Smooth muscle cell (in vitro differentiated cells): ENCODE measurements around the gene ARRB1. TPM values are rescaled to one million over a fixed set of nuclear protein-coding genes. Genes with fewer than 3 reads are reported as not detected.
"Not testable (repeated sequence)": the region's sequence is repeated elsewhere in the genome, so short reads cannot be mapped to it uniquely, and the experiment has no call there.

Source experiments
- DNase-seq: peaks from one replicate; lab custom pipeline; 2025; ENCODE audit not compliant: unreplicated experiment; lab: John Stamatoyannopoulos, UW
- H2AFZ ChIP-seq: fragments of 200-600 bp; sonication (generic); 2 replicates; pipeline ENCODE4 v1.6.0; 2016; ENCODE audit warnings: antibody characterized with exemption, low read depth, mild to moderate bottlenecking
- H3F3A ChIP-seq: fragments of 200-600 bp; sonication (generic); 2 replicates; pipeline ENCODE4 v1.6.0; 2017; ENCODE audit warnings: antibody characterized with exemption, low read depth
- H3K27ac ChIP-seq: fragments of 200-600 bp; sonication (generic); 2 replicates; pipeline ENCODE4 v1.5.1; 2016; ENCODE audit warnings: low read depth, mild to moderate bottlenecking
- H3K27me3 ChIP-seq: fragments of 200-600 bp; sonication (generic); 2 replicates; pipeline ENCODE4 v1.6.1; 2016; ENCODE audit warnings: low read depth, mild to moderate bottlenecking
- H3K36me3 ChIP-seq: fragments of 200-600 bp; sonication (generic); 2 replicates; pipeline ENCODE4 v1.5.1; 2016; ENCODE audit warnings: low read depth
- H3K4me1 ChIP-seq: fragments of 200-600 bp; sonication (generic); 2 replicates; pipeline ENCODE4 v1.5.1; 2016; ENCODE audit warnings: low read depth
- H3K4me2 ChIP-seq: fragments of 200-600 bp; sonication (generic); 2 replicates; pipeline ENCODE4 v1.6.0; 2016; ENCODE audit warnings: mild to moderate bottlenecking
- H3K4me3 ChIP-seq: fragments of 200-600 bp; sonication (generic); 2 replicates; pipeline ENCODE4 v1.5.1; 2016; ENCODE audit warnings: mild to moderate bottlenecking
- H3K79me2 ChIP-seq: fragments of 200-600 bp; sonication (generic); 2 replicates; pipeline ENCODE4 v1.6.0; 2016; ENCODE audit warnings: low read depth, mild to moderate bottlenecking
- H3K9ac ChIP-seq: fragments of 200-600 bp; sonication (generic); 2 replicates; pipeline ENCODE4 v1.6.0; 2016; ENCODE audit warnings: low read depth
- H3K9me3 ChIP-seq: fragments of 200-600 bp; sonication (generic); replicated peaks from 2 replicates; pipeline ENCODE4 v1.5.1; 2016; ENCODE audit warnings: low read depth
- H4K20me1 ChIP-seq: fragments of 200-600 bp; sonication (generic); 2 replicates; pipeline ENCODE4 v1.6.0; 2016; ENCODE audit warnings: low read depth
- WGBS: methylation state at CpG from one replicate; pipeline ENCODE4 v1.1.7; 2016; ENCODE audit warnings: low lambda C conversion rate; 5-methylcytosine and 5-hydroxymethylcytosine counted together
- polyA plus RNA-seq: library from polyadenylated mRNA; unstranded; fragments of >200 nt; fragmentation: Nextera tagmentation; extraction: Ambion mirVana; gene quantifications from 2 replicates; pipeline ENCODE4 v1.2.1, GENCODE V29; 2016
- total RNA-seq: library from RNA; depleted of rRNA; stranded (reverse); fragments of >200 nt; gene quantifications from 2 replicates; pipeline ENCODE4 v1.2.3, GENCODE V29; 2014
- TF ChIP-seq, protein P1 (sequence below): fragments of 200-600 bp; sonication (generic); IDR thresholded peaks from 2 replicates; pipeline ENCODE4 v1.5.1; 2017; ENCODE audit warnings: borderline replicate concordance, mild to moderate bottlenecking, antibody characterized with exemption; ENCODE audit not compliant: insufficient read depth, poor library complexity, severe bottlenecking

ARRB1 gene
- total and polyA plus RNA-seq, 2 experiments from 2014 or later = 4.6 to 16.9 TPM

DNA sequence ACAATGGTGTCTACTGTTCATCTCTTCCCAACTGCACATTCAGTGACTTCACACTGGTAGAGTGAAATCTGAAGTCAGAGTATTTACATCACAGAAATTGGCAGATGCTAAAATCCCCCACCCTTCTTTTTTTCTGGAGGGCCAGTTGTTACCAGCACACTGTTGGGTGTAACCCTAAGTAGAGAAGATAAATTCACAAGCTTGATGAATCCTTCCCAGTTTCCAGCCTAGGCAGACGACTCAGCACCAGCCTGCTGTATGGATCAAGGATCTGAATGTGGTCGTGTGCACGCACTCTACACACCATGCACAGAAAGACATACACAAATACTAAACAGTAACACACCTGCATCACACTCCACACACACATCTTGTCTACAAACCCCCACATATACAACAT, 46.0 kb downstream of the ARRB1 start:
- no peak overlapping the region for H3K4me2 ChIP-seq
- H3F3A ChIP-seq = no peaks in the 10 kb centered on the region
- TF ChIP-seq, protein P1, sequence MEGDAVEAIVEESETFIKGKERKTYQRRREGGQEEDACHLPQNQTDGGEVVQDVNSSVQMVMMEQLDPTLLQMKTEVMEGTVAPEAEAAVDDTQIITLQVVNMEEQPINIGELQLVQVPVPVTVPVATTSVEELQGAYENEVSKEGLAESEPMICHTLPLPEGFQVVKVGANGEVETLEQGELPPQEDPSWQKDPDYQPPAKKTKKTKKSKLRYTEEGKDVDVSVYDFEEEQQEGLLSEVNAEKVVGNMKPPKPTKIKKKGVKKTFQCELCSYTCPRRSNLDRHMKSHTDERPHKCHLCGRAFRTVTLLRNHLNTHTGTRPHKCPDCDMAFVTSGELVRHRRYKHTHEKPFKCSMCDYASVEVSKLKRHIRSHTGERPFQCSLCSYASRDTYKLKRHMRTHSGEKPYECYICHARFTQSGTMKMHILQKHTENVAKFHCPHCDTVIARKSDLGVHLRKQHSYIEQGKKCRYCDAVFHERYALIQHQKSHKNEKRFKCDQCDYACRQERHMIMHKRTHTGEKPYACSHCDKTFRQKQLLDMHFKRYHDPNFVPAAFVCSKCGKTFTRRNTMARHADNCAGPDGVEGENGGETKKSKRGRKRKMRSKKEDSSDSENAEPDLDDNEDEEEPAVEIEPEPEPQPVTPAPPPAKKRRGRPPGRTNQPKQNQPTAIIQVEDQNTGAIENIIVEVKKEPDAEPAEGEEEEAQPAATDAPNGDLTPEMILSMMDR = no peak
- H3K4me3 ChIP-seq = no peak overlapping the region
- H2AFZ ChIP-seq = no peak overlapping the region
- no peaks in the 10 kb centered on the region for H3K79me2 ChIP-seq
- peaks cover 41% of the 10 kb centered on the region for H4K20me1 ChIP-seq
- no peaks in the 10 kb centered on the region for H3K9me3 ChIP-seq
- no peak for DNase-seq
- no peaks in the 10 kb centered on the region for H3K4me1 ChIP-seq
- H3K27ac ChIP-seq = no peak overlapping the region
- H3K9ac ChIP-seq = no peak overlapping the region
- H3K36me3 ChIP-seq = no peaks in the 10 kb centered on the region
- 78% methylated on average over 3 of the region's 3 CpGs for WGBS
- no peaks in the 10 kb centered on the region for H3K27me3 ChIP-seq

DNA sequence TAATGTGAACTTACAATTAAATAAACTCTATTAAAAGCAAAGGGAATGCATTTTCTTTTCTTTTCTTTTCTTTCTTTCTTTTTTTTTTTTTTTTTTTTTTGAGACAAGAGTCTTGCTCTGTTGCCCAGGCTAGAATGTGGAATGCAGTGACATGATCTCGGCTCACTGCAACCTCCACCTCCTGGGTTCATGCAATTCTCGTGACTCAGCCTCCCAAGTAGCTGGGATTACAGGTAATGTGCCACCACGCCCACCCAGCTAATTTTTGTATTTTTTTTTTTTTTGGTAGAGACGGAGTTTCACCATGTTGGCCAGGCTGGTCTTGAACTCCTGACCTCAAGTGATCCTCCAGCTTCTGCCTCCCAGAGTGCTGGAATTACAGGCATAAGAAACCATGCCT, 46.5 kb downstream of the ARRB1 start:
- H3K27me3 ChIP-seq, H3K9me3 ChIP-seq, H3K79me2 ChIP-seq, DNase-seq, H2AFZ ChIP-seq, H3F3A ChIP-seq, H3K9ac ChIP-seq, H3K4me2 ChIP-seq, H3K36me3 ChIP-seq, H3K4me3 ChIP-seq, H3K4me1 ChIP-seq, H3K27ac ChIP-seq: not testable (repeated sequence)
- WGBS = 75% methylated on average over 4 of the region's 4 CpGs
- peaks cover 41% of the 10 kb centered on the region for H4K20me1 ChIP-seq

DNA sequence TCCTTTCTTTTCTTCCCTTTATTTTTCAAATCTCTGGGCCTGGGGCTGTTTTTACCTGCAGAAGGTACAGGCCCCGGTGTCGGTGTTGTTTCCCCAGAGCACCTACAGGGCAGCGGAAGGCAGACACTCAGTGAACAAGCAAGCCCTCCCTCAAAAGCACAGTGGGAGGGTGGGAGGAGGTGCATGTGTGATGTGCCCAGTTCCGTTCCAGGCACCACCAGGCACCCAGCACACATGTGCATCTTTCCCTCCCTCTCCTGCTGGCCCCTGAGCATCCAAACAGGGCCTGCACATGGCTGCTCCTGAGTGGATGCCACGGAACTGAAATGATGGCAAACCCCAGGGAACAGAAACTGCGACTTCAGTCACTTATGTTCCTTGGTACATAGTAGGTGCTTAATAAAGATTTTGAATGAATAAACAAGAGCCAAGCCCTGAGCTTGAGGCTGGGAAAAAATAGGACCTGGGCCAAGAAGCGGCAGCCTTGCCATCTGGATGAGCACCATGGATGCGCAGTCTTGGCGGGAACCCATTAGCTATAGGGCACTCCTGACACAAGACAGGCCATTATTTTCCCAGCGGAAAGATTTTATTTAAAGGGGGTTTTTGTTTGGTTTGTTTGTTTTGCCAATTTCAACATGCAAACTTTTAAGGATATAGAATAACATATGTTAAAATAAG, 47.8 kb downstream of the ARRB1 start:
- no peaks in the 10 kb centered on the region for H3K9me3 ChIP-seq
- H3K27ac ChIP-seq = no peak overlapping the region
- H3F3A ChIP-seq = no peaks in the 10 kb centered on the region
- TF ChIP-seq, protein P1 = no peak
- no peaks in the 10 kb centered on the region for H3K36me3 ChIP-seq
- no peaks in the 10 kb centered on the region for H3K79me2 ChIP-seq
- no peaks in the 10 kb centered on the region for H3K4me1 ChIP-seq
- H3K9ac ChIP-seq = no peak overlapping the region
- peaks cover 41% of the 10 kb centered on the region for H4K20me1 ChIP-seq
- no peak overlapping the region for H2AFZ ChIP-seq
- H3K4me2 ChIP-seq = no peak overlapping the region
- no peaks in the 10 kb centered on the region for H3K27me3 ChIP-seq
- H3K4me3 ChIP-seq = no peak overlapping the region
- 92% methylated on average over 10 of the region's 10 CpGs for WGBS
- no peak for DNase-seq

DNA sequence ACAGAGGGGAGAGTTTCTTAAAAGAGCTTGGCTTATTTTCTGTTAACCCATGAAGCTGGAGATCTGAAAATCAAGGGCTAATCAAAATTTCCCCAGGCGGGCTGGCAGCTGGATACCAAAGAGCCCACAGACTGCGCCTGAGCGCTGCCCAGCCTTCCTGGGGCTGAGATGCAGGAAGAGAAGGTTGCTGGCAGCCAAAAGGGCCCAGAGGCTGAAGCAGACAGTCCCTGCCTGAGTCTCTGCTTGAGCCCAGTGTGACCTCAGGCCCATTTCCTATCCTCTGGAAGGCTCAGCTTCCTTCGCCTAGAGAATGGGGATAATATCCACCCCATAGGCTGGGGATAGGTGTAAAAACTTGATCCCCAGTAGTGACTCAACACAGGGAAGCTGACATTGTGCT, 49.1 kb downstream of the ARRB1 start:
- no peaks in the 10 kb centered on the region for H3K27me3 ChIP-seq
- no peak for DNase-seq
- no peak overlapping the region for H2AFZ ChIP-seq
- no peaks in the 10 kb centered on the region for H3K36me3 ChIP-seq
- TF ChIP-seq, protein P1 = no peak
- peaks cover 37% of the 10 kb centered on the region for H4K20me1 ChIP-seq
- H3K79me2 ChIP-seq = no peaks in the 10 kb centered on the region
- H3K4me2 ChIP-seq = no peak overlapping the region
- WGBS = 95% methylated on average over 4 of the region's 4 CpGs
- no peaks in the 10 kb centered on the region for H3K9me3 ChIP-seq
- H3K4me1 ChIP-seq = no peaks in the 10 kb centered on the region
- no peak overlapping the region for H3K4me3 ChIP-seq
- H3K27ac ChIP-seq = no peak overlapping the region
- H3F3A ChIP-seq = no peaks in the 10 kb centered on the region
- H3K9ac ChIP-seq = no peak overlapping the region
